Stimulated activated CD4-positive, alpha-beta T cell treated with anti-CD3 and anti-CD28 coated beads, Interleukin-15, amount 100 ng/mL, for 48 hours (primary cell): ENCODE results near the gene PARP12.

Experiments
- DNase-seq, 2 donors: peaks; one replicate each; pipeline ENCODE4 v3.0.0-alpha.2; 2020; ENCODE audit warnings: low read depth in 2 of 2

Gene PARP12

GRCh38 chr7:140035400-140036223 lies 27.1 kb downstream of the PARP12 start:
- no peak for DNase-seq

- no peak for DNase-seq
These were observed 28.3 kb downstream of the PARP12 start for GRCh38 chr7:140034421-140034820.

- no peak for DNase-seq
These were observed 28.9 kb downstream of the PARP12 start for GRCh38 chr7:140033779-140034363.

GRCh38 chr7:140033036-140033435 lies 29.7 kb downstream of the PARP12 start:
- no peak for DNase-seq

- no peak for DNase-seq
These were observed 31.4 kb downstream of the PARP12 start for GRCh38 chr7:140031364-140031763.

- DNase-seq = no peak
These were observed 33.7 kb downstream of the PARP12 start for GRCh38 chr7:140029072-140029471.

- DNase-seq = no peak
These were observed 34.4 kb downstream of the PARP12 start for GRCh38 chr7:140028311-140028710.

GRCh38 chr7:140027858-140028257 lies 34.9 kb downstream of the PARP12 start:
- no peak for DNase-seq

- no peak for DNase-seq
These were observed 35.8 kb downstream of the PARP12 start for GRCh38 chr7:140026935-140027334.

- no peak for DNase-seq
These were observed 36.8 kb downstream of the PARP12 start for GRCh38 chr7:140025814-140026433.

GRCh38 chr7:140025241-140025640 lies 37.5 kb downstream of the PARP12 start:
- no peak for DNase-seq

GRCh38 chr7:140024585-140024984 lies 38.2 kb downstream of the PARP12 start:
- DNase-seq = no peak

- no peak for DNase-seq
These were observed 39.0 kb downstream of the PARP12 start for GRCh38 chr7:140023728-140024127.

- no peak for DNase-seq
These were observed 40.1 kb downstream of the PARP12 start for GRCh38 chr7:140022582-140023211.

GRCh38 chr7:140021603-140022002 lies 41.1 kb downstream of the PARP12 start:
- DNase-seq = no peak

- DNase-seq = no peak
These were observed 43.1 kb downstream of the PARP12 start for GRCh38 chr7:140019606-140020005.

- DNase-seq = no peak
These were observed 43.6 kb downstream of the PARP12 start for GRCh38 chr7:140019172-140019571.

- DNase-seq = no peak
These were observed 44.4 kb downstream of the PARP12 start for GRCh38 chr7:140018125-140019043.

- DNase-seq = no peak
These were observed 45.2 kb downstream of the PARP12 start for GRCh38 chr7:140017543-140017942.

GRCh38 chr7:140017034-140017433 lies 45.7 kb downstream of the PARP12 start:
- no peak for DNase-seq

GRCh38 chr7:140016540-140016939 lies 46.2 kb downstream of the PARP12 start:
- DNase-seq = no peak
